LNCAP (cell line): ENCODE results near the gene ARHGAP29.

Source experiments
- CTCF ChIP-seq: fragments of 450-650 bp; IDR thresholded peaks from 2 replicates; pipeline ENCODE4 v1.5.1; 2017; ENCODE audit warnings: mild to moderate bottlenecking

ARHGAP29 gene

GRCh38 chr1:94154989-94155388 lies 82.4 kb downstream of the ARHGAP29 start:
- TF ChIP-seq CTCF = no peak

- TF ChIP-seq CTCF = no peak
Measured at GRCh38 chr1:94153133-94153532, 84.3 kb downstream of the ARHGAP29 start.

GRCh38 chr1:94146273-94146672 lies 91.1 kb downstream of the ARHGAP29 start:
- TF ChIP-seq CTCF = no peak

- TF ChIP-seq CTCF = no peak
Measured at GRCh38 chr1:94144836-94145235, 92.5 kb downstream of the ARHGAP29 start.

GRCh38 chr1:94143809-94144176 lies 93.6 kb downstream of the ARHGAP29 start:
- no peak for TF ChIP-seq CTCF

GRCh38 chr1:94143173-94143808 lies 94.1 kb downstream of the ARHGAP29 start:
- TF ChIP-seq CTCF = no peak

GRCh38 chr1:94142583-94142982 lies 94.8 kb downstream of the ARHGAP29 start:
- TF ChIP-seq CTCF = no peak

GRCh38 chr1:94142022-94142421 lies 95.4 kb downstream of the ARHGAP29 start:
- TF ChIP-seq CTCF = no peak
